Measurements from ENCODE around the gene DDX3X. TPM values are rescaled to one million over a fixed set of nuclear protein-coding genes. Genes with fewer than 3 reads are reported as not detected.

Gene DDX3X
- total and polyA plus RNA-seq, 9 of the 15 experiments (the other 6 are each of a cell fraction or from before 2014, with no cell fraction given), result 51.3 to 232 (median 138) TPM

DNA sequence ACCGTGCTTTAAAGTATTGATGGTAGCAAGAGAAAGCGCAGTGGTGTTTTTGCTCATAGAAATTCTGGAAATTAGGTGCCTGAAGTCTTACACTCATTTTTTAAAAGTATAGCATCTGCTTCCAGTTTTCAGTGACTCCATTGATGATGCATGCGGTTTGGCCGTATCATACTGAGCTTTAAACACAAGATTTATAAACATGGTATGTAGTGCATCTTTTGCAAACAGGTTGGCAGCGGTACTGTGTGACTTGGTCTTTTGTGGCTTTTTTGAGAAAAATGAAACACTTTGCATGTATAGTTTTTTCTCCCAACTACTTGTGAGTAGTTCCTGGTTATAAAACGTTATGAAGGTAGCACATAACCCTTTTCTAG is 2.0 kb downstream of the DDX3X start:
- ChIA-PET POLR2A (interaction anchor here (0.6 to 2.1 kb wide), 16 partner anchors 10 to 672 kb away, joined by 3 to 8 read pairs (median 3); no protein-coding TSS in a partner anchor), CTCF (ENCODE audit: low intra/inter-chr PET ratio) (no interaction called here)
- in situ Hi-C loops (cut with MboI) (loop anchor here (10.0 kb wide), 1 partner anchor 109 kb away; the partner anchor contains the start of gene NYX), intact Hi-C loops (cut with micrococcal nuclease) (loop anchor here (2.0 kb wide), 1 partner anchor 15 kb away; no protein-coding TSS in a partner anchor)
- Histone ChIP-seq H2AFZ (ENCODE audit: low read depth, low read length) (no peak overlapping the region), H3K4me1 (replicated peaks in 1 of 2; ENCODE audit: control insufficient read depth in 2 of 2, insufficient read depth in 2 of 2, low read length in 2 of 2) (peaks cover 4 to 16% of the 10 kb centered on the region in 2 experiments; a peak in 3 of 5 replicates), H3K27me3 (ENCODE audit: control insufficient read depth in 2 of 2, insufficient read depth in 2 of 2, low read length in 2 of 2) (no peaks in the 10 kb centered on the region), H3K79me2 (ENCODE audit: control insufficient read depth, insufficient read depth, low read length) (peaks cover 89% of the 10 kb centered on the region), H3K9me1 (ENCODE audit: control insufficient read depth, insufficient read depth, low read length) (peaks cover 10% of the 10 kb centered on the region), H4K20me1 (replicated peaks; ENCODE audit: control insufficient read depth, insufficient read depth, low read length) (peaks cover 56% of the 10 kb centered on the region), H3K4me3 (peak overlapping the region; percentile 97), H3K9ac (ENCODE audit: insufficient read depth in 1 of 2, low read depth in 2 of 2, low read length in 2 of 2) (peak overlapping the region in 1 of 2 experiments; percentile 94; a peak in 3 of 4 replicates), H3K4me2 (ENCODE audit: insufficient read depth, low read length) (peak overlapping the region; percentile 97), H3K36me3 (ENCODE audit: control insufficient read depth, insufficient read depth, low read length) (peaks cover 57% of the 10 kb centered on the region), H3K9me3 (replicated peaks; ENCODE audit: control insufficient read depth, insufficient read depth, low read depth, low read length) (no peaks in the 10 kb centered on the region), H3K27ac (ENCODE audit: extremely low read depth, low read depth, low read length) (peak overlapping the region; percentile 98)
- TF ChIP-seq FOXJ2 (tag; IDR thresholded peaks at IDR 0.05) (0 out of 2 replicates have a peak, but pooled peaks have one; percentile 15), TAF7 (tag; IDR thresholded peaks at IDR 0.05) (no peak), BHLHE40 (IDR thresholded peaks at IDR 0.05; ENCODE audit: low read length) (no peak), SMARCA5 (IDR thresholded peaks at IDR 0.05) (no peak), RBFOX2 (IDR thresholded peaks at IDR 0.05; ENCODE audit: low read depth, low read length) (peak; percentile 35), POLR2G (IDR thresholded peaks at IDR 0.05; ENCODE audit: low read depth, low read length) (peak; percentile 26; the same call in 1 of the 2 replicates)
- TF ChIP-seq, protein P1, sequence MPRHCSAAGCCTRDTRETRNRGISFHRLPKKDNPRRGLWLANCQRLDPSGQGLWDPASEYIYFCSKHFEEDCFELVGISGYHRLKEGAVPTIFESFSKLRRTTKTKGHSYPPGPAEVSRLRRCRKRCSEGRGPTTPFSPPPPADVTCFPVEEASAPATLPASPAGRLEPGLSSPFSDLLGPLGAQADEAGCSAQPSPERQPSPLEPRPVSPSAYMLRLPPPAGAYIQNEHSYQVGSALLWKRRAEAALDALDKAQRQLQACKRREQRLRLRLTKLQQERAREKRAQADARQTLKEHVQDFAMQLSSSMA (CRISPR knock-in tag; IDR thresholded peaks at IDR 0.05), result no peak
- FAIRE-seq, result no peak
- ATAC-seq, result no peak
- BruUV-seq (replicated peaks), result no TSS peak
- 12% methylated on average over 6 of the region's 6 CpGs for WGBS (ENCODE audit: insufficient coverage, low coverage, missing lambda C conversion rate)
- DNase-seq (ENCODE audit: extremely low read depth in 1 of 4, low spot score in 3 of 4), result no peak
